Peyer's patch (tissue), 4 donors: Measurements from ENCODE around the gene FYB1.

Source experiments
- POLR2A ChIP-seq, 2 donors: fragments of 450-650 bp; IDR thresholded peaks; one replicate each; pipeline ENCODE4 v1.5.1; 2017; ENCODE audit warnings: antibody characterized with exemption in 2 of 2, mild to moderate bottlenecking in 2 of 2, moderate library complexity in 2 of 2
- TF ChIP-seq, protein P1 (sequence below), 6 experiments: fragments of 450-650 bp in 4 of 6; fragments of 200-600 bp in 2 of 6; sonication (generic) in 1 of 6; IDR thresholded peaks; one replicate each; pipeline ENCODE4 v1.5.1; 2017 to 2019; ENCODE audit warnings: antibody characterized with exemption in 6 of 6, mild to moderate bottlenecking in 3 of 6, moderate library complexity in 1 of 6

DNA sequence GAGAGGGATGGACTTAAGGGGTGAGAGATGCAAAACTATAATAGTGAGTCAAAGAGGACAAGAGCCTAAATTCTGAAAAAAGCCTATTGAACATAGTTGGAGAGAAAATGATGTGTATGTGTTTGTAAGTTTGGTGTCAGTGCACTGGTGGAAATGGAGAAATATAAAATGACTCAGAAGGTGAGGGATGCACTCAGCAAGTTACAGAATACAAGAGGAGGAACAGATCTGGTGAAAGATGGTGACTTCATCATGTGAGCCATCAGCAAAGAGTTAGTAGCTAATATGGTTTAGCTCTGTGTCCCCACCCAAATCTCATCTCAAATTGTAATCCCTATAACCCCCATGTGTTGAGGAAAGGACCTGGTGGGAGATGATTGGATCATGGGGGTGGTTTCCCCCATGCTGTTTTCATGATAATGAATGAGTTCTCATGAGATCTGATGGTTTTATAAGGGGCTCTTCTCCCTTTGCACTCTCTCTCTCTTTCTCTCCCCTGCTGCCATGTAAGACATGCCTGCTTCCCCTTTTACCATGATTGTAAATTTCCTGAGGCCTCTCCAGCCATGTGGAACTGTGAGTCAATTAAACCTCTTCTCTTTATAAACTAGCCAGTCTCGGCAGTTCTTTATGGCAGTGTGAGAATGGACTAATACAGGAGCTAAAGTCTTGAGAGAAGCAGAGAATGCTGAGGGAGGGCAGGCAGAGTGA, 30.4 kb upstream of the FYB1 start:
- TF ChIP-seq, protein P1, sequence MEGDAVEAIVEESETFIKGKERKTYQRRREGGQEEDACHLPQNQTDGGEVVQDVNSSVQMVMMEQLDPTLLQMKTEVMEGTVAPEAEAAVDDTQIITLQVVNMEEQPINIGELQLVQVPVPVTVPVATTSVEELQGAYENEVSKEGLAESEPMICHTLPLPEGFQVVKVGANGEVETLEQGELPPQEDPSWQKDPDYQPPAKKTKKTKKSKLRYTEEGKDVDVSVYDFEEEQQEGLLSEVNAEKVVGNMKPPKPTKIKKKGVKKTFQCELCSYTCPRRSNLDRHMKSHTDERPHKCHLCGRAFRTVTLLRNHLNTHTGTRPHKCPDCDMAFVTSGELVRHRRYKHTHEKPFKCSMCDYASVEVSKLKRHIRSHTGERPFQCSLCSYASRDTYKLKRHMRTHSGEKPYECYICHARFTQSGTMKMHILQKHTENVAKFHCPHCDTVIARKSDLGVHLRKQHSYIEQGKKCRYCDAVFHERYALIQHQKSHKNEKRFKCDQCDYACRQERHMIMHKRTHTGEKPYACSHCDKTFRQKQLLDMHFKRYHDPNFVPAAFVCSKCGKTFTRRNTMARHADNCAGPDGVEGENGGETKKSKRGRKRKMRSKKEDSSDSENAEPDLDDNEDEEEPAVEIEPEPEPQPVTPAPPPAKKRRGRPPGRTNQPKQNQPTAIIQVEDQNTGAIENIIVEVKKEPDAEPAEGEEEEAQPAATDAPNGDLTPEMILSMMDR (IDR thresholded peaks at IDR 0.05), result no peak
- TF ChIP-seq POLR2A (IDR thresholded peaks at IDR 0.05), result no peak
